HepG2 (cell line): ENCODE measurements around the gene PLCB1. TPM values are rescaled to one million over a fixed set of nuclear protein-coding genes. Genes with fewer than 3 reads are reported as not detected.

Experiments
- CHD2 ChIP-seq: IDR thresholded peaks from 2 replicates; pipeline ENCODE4 v1.6.1; 2011; ENCODE audit warnings: low read depth, low read length, improper control_type of control experiment
- DR1 ChIP-seq: sonication (generic); formaldehyde crosslinking; IDR thresholded peaks from 2 replicates; pipeline ENCODE4 v1.8.0; 2021; ENCODE audit warnings: mild to moderate bottlenecking, missing genetic modification reagents, inconsistent platforms
- EZH2 ChIP-seq: conservative IDR thresholded peaks from 2 replicates; pipeline ENCODE4 v1.6.1; 2012; ENCODE audit warnings: mild to moderate bottlenecking, low read depth, low read length, moderate library complexity
- FOXA3 ChIP-seq: IDR thresholded peaks from 2 replicates; pipeline ENCODE4 v1.6.1; 2016; ENCODE audit warnings: missing genetic modification reagents, missing compliant biosample characterization
- HHEX ChIP-seq: IDR thresholded peaks from 2 replicates; pipeline ENCODE4 v1.6.1; 2016; ENCODE audit warnings: control low read depth
- KDM6A ChIP-seq: IDR thresholded peaks from 2 replicates; pipeline ENCODE4 v1.6.1; 2016; ENCODE audit warnings: low read depth
- KLF9 ChIP-seq: IDR thresholded peaks from 2 replicates; pipeline ENCODE4 v1.6.1; 2016; ENCODE audit warnings: low read depth
- RORA ChIP-seq: sonication (generic); formaldehyde crosslinking; IDR thresholded peaks from 2 replicates; pipeline ENCODE4 v1.5.0; 2020; ENCODE audit warnings: mild to moderate bottlenecking, missing genetic modification reagents, moderate library complexity
- SMARCC2 ChIP-seq: fragments of 450-650 bp; IDR thresholded peaks from 2 replicates; pipeline ENCODE4 v1.6.1; 2017; ENCODE audit warnings: antibody characterized with exemption, mild to moderate bottlenecking
- TARDBP ChIP-seq: sonication (generic); formaldehyde crosslinking; IDR thresholded peaks from 2 replicates; pipeline ENCODE4 v1.8.0; 2022; ENCODE audit warnings: mild to moderate bottlenecking, missing genetic modification reagents
- ZBTB42 ChIP-seq: sonication (generic); formaldehyde crosslinking; IDR thresholded peaks from 2 replicates; pipeline ENCODE4 v1.5.0; 2020; ENCODE audit warnings: mild to moderate bottlenecking, missing genetic modification reagents
- polyA plus RNA-seq, 8 experiments: library from polyadenylated mRNA; depleted of rRNA in 3 of 8; stranded (reverse) in 7 of 8; unstranded in 1 of 8; fragments of >200 nt; fragmentation: Illumina TruSeq in 4 of 8; extraction: Trizol in 4 of 8; gene quantifications; 2 replicates each; pipeline versions ENCODE4 v1.2.1 to v1.2.3, GENCODE V29; 2011 to 2016; ENCODE audit warnings: low read depth in 4 of 8, missing spikeins in 1 of 8, mixed read lengths in 1 of 8; ENCODE audit not compliant: insufficient read depth in 1 of 8
- total RNA-seq, 5 experiments: library from RNA; depleted of rRNA; stranded (reverse); fragments of >200 nt; fragmentation: Illumina TruSeq; extraction: Trizol; gene quantifications; 2 replicates each; pipeline ENCODE4 v1.2.3, GENCODE V29; 2016; ENCODE audit warnings: low read depth in 1 of 5
- TF ChIP-seq, protein P1 (sequence below): IDR thresholded peaks from 2 replicates; pipeline ENCODE4 v1.6.1; 2018; ENCODE audit warnings: missing genetic modification reagents
- TF ChIP-seq, protein P2 (sequence below): sonication (generic); formaldehyde crosslinking; IDR thresholded peaks from 2 replicates; pipeline ENCODE4 v1.4.0; 2020; ENCODE audit warnings: missing genetic modification reagents
- TF ChIP-seq, protein P3 (sequence below): sonication (generic); formaldehyde crosslinking; IDR thresholded peaks from 2 replicates; pipeline ENCODE4 v1.5.1; 2020; ENCODE audit warnings: mild to moderate bottlenecking, missing genetic modification reagents, borderline replicate concordance
- TF ChIP-seq, protein P4 (sequence below): IDR thresholded peaks from 2 replicates; pipeline ENCODE4 v1.6.1; 2016; ENCODE audit warnings: low read depth
- TF ChIP-seq, protein P5 (sequence below): sonication (generic); formaldehyde crosslinking; IDR thresholded peaks from 2 replicates; pipeline ENCODE4 v1.5.0; 2020; ENCODE audit warnings: mild to moderate bottlenecking, missing genetic modification reagents, borderline replicate concordance
- TF ChIP-seq, protein P6 (sequence below): fragments of 450-650 bp; IDR thresholded peaks from 2 replicates; pipeline ENCODE4 v1.6.1; 2016

Gene PLCB1
- total and polyA plus RNA-seq, 2 of the 13 experiments (the other 11 are each of a cell fraction or from before 2014, with no cell fraction given): 42.4 to 55.9 TPM

DNA sequence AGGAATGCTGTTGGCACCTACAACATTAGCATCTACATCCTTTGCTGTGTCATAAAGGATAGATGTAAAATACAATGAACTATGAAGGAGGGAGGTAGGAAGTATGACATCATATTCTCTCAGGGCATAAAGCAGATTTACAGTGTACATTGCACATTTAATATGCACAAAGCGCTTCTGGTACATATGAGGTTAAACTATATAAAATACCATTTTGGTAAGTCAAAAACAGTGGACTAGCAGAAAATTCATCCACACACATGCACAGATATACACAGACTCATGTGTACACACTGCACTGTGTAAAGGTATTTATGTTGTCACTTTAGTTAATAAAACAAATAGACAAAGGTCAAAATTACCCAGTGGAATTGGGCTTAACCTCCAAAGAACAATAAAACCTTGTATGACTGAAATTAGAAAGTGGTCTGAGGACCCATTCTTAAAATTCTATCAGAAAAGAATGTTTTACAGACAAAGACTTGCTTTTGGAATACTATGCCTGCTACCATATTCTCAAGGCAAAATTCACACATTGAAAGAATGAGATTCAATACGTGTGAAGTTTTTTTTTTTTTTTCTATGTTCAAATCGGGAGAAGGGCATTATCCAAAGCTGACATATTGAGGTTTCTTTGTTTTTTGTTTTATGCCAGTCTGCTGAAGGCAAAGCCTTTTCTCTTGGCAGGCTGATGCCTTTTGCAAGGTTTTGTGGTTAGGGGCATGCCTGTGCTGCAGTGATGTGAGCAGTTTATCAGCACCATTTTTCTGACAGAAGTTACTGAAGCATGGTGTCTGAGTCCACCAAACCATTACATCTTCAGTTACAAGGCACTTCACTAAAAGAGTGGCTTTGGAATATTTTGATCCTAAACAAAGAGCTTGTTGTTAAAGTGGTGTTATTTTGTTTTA lies 199.0 kb downstream of the PLCB1 start (continued):
- TF ChIP-seq, protein P1, sequence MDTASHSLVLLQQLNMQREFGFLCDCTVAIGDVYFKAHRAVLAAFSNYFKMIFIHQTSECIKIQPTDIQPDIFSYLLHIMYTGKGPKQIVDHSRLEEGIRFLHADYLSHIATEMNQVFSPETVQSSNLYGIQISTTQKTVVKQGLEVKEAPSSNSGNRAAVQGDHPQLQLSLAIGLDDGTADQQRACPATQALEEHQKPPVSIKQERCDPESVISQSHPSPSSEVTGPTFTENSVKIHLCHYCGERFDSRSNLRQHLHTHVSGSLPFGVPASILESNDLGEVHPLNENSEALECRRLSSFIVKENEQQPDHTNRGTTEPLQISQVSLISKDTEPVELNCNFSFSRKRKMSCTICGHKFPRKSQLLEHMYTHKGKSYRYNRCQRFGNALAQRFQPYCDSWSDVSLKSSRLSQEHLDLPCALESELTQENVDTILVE (CRISPR knock-in tag): no peak
- TF ChIP-seq DR1 (CRISPR knock-in tag): no peak
- TF ChIP-seq FOXA3 (CRISPR knock-in tag): peak; percentile 96
- TF ChIP-seq, protein P2, sequence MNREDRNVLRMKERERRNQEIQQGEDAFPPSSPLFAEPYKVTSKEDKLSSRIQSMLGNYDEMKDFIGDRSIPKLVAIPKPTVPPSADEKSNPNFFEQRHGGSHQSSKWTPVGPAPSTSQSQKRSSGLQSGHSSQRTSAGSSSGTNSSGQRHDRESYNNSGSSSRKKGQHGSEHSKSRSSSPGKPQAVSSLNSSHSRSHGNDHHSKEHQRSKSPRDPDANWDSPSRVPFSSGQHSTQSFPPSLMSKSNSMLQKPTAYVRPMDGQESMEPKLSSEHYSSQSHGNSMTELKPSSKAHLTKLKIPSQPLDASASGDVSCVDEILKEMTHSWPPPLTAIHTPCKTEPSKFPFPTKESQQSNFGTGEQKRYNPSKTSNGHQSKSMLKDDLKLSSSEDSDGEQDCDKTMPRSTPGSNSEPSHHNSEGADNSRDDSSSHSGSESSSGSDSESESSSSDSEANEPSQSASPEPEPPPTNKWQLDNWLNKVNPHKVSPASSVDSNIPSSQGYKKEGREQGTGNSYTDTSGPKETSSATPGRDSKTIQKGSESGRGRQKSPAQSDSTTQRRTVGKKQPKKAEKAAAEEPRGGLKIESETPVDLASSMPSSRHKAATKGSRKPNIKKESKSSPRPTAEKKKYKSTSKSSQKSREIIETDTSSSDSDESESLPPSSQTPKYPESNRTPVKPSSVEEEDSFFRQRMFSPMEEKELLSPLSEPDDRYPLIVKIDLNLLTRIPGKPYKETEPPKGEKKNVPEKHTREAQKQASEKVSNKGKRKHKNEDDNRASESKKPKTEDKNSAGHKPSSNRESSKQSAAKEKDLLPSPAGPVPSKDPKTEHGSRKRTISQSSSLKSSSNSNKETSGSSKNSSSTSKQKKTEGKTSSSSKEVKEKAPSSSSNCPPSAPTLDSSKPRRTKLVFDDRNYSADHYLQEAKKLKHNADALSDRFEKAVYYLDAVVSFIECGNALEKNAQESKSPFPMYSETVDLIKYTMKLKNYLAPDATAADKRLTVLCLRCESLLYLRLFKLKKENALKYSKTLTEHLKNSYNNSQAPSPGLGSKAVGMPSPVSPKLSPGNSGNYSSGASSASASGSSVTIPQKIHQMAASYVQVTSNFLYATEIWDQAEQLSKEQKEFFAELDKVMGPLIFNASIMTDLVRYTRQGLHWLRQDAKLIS: no peak
- TF ChIP-seq, protein P3, sequence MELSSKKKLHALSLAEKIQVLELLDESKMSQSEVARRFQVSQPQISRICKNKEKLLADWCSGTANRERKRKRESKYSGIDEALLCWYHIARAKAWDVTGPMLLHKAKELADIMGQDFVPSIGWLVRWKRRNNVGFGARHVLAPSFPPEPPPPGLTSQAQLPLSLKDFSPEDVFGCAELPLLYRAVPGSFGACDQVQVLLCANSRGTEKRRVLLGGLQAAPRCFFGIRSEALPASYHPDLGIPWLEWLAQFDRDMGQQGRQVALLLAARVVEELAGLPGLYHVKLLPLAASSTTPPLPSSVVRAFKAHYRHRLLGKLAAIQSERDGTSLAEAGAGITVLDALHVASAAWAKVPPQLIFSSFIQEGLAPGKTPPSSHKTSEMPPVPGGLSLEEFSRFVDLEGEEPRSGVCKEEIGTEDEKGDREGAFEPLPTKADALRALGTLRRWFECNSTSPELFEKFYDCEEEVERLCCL: no peak
- no peak for TF ChIP-seq ZBTB42 (CRISPR knock-in tag)
- peak; percentile 66 for TF ChIP-seq HHEX (CRISPR knock-in tag)
- TF ChIP-seq EZH2: no peak
- TF ChIP-seq RORA (CRISPR knock-in tag): 0 out of 2 replicates have a peak, but pooled peaks have one; percentile 70
- TF ChIP-seq KLF9: no peak
- TF ChIP-seq, protein P4, sequence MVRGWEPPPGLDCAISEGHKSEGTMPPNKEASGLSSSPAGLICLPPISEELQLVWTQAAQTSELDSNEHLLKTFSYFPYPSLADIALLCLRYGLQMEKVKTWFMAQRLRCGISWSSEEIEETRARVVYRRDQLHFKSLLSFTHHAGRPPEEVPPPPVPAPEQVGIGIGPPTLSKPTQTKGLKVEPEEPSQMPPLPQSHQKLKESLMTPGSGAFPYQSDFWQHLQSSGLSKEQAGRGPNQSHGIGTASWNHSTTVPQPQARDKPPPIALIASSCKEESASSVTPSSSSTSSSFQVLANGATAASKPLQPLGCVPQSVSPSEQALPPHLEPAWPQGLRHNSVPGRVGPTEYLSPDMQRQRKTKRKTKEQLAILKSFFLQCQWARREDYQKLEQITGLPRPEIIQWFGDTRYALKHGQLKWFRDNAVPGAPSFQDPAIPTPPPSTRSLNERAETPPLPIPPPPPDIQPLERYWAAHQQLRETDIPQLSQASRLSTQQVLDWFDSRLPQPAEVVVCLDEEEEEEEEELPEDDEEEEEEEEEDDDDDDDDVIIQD (CRISPR knock-in tag): peak; percentile 73; the same call in 1 of the 2 replicates
- TF ChIP-seq TARDBP (CRISPR knock-in tag): 0 out of 2 replicates have a peak, but pooled peaks have one; percentile 9
- peak; percentile 75; the same call in 1 of the 2 replicates for TF ChIP-seq SMARCC2
- TF ChIP-seq, protein P5, sequence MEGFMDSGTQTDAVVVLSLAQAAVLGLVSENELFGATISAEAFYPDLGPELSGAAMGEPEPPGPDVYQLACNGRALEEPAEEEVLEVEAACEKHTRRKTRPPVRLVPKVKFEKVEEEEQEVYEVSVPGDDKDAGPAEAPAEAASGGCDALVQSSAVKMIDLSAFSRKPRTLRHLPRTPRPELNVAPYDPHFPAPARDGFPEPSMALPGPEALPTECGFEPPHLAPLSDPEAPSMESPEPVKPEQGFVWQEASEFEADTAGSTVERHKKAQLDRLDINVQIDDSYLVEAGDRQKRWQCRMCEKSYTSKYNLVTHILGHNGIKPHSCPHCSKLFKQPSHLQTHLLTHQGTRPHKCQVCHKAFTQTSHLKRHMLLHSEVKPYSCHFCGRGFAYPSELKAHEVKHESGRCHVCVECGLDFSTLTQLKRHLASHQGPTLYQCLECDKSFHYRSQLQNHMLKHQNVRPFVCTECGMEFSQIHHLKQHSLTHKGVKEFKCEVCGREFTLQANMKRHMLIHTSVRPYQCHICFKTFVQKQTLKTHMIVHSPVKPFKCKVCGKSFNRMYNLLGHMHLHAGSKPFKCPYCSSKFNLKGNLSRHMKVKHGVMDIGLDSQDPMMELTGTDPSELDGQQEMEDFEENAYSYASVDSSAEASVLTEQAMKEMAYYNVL (CRISPR knock-in tag): 0 out of 2 replicates have a peak, but pooled peaks have one; percentile 15
- TF ChIP-seq, protein P6, sequence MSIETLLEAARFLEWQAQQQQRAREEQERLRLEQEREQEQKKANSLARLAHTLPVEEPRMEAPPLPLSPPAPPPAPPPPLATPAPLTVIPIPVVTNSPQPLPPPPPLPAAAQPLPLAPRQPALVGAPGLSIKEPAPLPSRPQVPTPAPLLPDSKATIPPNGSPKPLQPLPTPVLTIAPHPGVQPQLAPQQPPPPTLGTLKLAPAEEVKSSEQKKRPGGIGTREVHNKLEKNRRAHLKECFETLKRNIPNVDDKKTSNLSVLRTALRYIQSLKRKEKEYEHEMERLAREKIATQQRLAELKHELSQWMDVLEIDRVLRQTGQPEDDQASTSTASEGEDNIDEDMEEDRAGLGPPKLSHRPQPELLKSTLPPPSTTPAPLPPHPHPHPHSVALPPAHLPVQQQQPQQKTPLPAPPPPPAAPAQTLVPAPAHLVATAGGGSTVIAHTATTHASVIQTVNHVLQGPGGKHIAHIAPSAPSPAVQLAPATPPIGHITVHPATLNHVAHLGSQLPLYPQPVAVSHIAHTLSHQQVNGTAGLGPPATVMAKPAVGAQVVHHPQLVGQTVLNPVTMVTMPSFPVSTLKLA: peak; percentile 50
- 0 out of 2 replicates have a peak, but pooled peaks have one; percentile 57 for TF ChIP-seq KDM6A
- TF ChIP-seq CHD2: no peak
